Testis (tissue), 3 donors: ENCODE results near the gene SMAD9. TPM values are rescaled to one million over a fixed set of nuclear protein-coding genes. Genes with fewer than 3 reads are reported as not detected.

ENCODE experiments used
- DNase-seq: peaks from one replicate; pipeline ENCODE4 v3.0.0-alpha.2; 2019
- H3K27ac ChIP-seq, 2 donors: fragments of 200-600 bp; sonication (generic); one replicate each; pipeline ENCODE4 v1.5.1; 2019
- H3K27me3 ChIP-seq: fragments of 200-600 bp; sonication (generic); one replicate; pipeline ENCODE4 v1.5.1; 2019
- H3K36me3 ChIP-seq: fragments of 200-600 bp; sonication (generic); one replicate; pipeline ENCODE4 v1.5.1; 2017; ENCODE audit warnings: low read depth; ENCODE audit errors: missing control alignments
- H3K4me1 ChIP-seq: fragments of 200-600 bp; sonication (generic); one replicate; pipeline ENCODE4 v1.5.1; 2019
- H3K4me3 ChIP-seq, 2 donors: fragments of 200-600 bp; sonication (generic); one replicate each; pipeline ENCODE4 v1.5.1; 2017 to 2019
- H3K9me3 ChIP-seq: fragments of 200-600 bp; sonication (generic); one replicate; pipeline ENCODE4 v1.5.1; 2017
- POLR2A ChIP-seq: fragments of 450-650 bp; IDR thresholded peaks from one replicate; pipeline ENCODE4 v1.6.1; 2017; ENCODE audit warnings: antibody characterized with exemption, mild to moderate bottlenecking, moderate library complexity
- WGBS, 2 donors: methylation state at CpG; one replicate each; pipeline ENCODE4 v1.1.5; 2018; 5-methylcytosine and 5-hydroxymethylcytosine counted together
- intact Hi-C: fragments of 100-400 bp; cut with DNase I; formaldehyde crosslinking; loops from one replicate; pipeline ENCODE4 v1.15.1; 2023; ENCODE audit warnings: low total_unique reads
- polyA plus RNA-seq: library from polyadenylated mRNA; stranded (reverse); fragments of 350-450 nt; fragmentation: Illumina TruSeq; extraction: RNeasy Lipid Tissue Mini Kit (QIAGEN cat#74804); gene quantifications from one replicate; pipeline ENCODE4 v1.2.3, GENCODE V29; 2014; ENCODE audit warnings: low read depth, low replicate concordance; ENCODE audit not compliant: insufficient read depth
- total RNA-seq, 2 donors: library from RNA; depleted of rRNA; stranded (reverse); fragments of >200 nt; gene quantifications; one replicate each; pipeline ENCODE4 v1.2.3, GENCODE V29; 2016
- TF ChIP-seq, protein P1 (sequence below), 3 experiments: fragments of 450-650 bp in 2 of 3; fragments of 200-600 bp in 1 of 3; sonication (generic) in 1 of 3; IDR thresholded peaks; one replicate each; pipeline ENCODE4 v1.5.1; 2016 to 2019; ENCODE audit warnings: antibody characterized with exemption in 3 of 3, mild to moderate bottlenecking in 2 of 3, moderate library complexity in 1 of 3

The SMAD9 gene
- total and polyA plus RNA-seq, 3 donors from 2014 or later = 4.2 to 11.3 (median 10.9) TPM

GRCh38 chr13:36954542-36954941, 34.5 kb upstream of the SMAD9 start:
- TF ChIP-seq, protein P1, sequence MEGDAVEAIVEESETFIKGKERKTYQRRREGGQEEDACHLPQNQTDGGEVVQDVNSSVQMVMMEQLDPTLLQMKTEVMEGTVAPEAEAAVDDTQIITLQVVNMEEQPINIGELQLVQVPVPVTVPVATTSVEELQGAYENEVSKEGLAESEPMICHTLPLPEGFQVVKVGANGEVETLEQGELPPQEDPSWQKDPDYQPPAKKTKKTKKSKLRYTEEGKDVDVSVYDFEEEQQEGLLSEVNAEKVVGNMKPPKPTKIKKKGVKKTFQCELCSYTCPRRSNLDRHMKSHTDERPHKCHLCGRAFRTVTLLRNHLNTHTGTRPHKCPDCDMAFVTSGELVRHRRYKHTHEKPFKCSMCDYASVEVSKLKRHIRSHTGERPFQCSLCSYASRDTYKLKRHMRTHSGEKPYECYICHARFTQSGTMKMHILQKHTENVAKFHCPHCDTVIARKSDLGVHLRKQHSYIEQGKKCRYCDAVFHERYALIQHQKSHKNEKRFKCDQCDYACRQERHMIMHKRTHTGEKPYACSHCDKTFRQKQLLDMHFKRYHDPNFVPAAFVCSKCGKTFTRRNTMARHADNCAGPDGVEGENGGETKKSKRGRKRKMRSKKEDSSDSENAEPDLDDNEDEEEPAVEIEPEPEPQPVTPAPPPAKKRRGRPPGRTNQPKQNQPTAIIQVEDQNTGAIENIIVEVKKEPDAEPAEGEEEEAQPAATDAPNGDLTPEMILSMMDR (IDR thresholded peaks at IDR 0.05) = no peak
- TF ChIP-seq POLR2A = no peak
- Histone ChIP-seq H3K9me3 (no peaks in the 10 kb centered on the region), H3K4me3 (no peak overlapping the region), H3K27me3 (no peaks in the 10 kb centered on the region), H3K4me1 (no peaks in the 10 kb centered on the region), H3K36me3 (no peaks in the 10 kb centered on the region), H3K27ac (no peak overlapping the region)
- no peak for DNase-seq
- intact Hi-C loops = no loop called here

DNA sequence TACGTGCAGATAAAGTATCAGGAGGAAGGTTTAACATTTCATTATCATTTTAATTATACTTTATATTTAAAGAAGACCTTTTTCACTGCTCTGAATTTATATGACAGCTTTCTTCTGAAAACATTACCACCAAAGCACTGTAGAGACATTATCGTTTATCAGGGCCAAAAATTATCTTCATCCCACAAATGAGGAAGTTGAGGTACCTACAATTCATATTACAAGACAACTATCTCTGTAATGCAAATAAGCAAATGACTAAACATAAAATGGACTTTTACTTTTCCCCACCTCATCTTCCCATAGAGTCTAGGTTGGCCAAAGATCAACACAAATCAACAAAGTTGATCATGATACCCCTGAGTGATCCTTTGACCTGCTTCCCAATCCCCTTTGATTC, 30.9 kb upstream of the SMAD9 start:
- Histone ChIP-seq H3K36me3 (no peaks in the 10 kb centered on the region), H3K27ac (no peak overlapping the region), H3K4me1 (no peaks in the 10 kb centered on the region), H3K4me3 (no peak overlapping the region), H3K9me3 (no peaks in the 10 kb centered on the region), H3K27me3 (no peaks in the 10 kb centered on the region)
- WGBS, 2 donors = 79 to 94% methylated on average over 2 of the region's 2 CpGs
- intact Hi-C loops = no loop called here
- no peak for DNase-seq
- no peak for TF ChIP-seq POLR2A
- TF ChIP-seq, protein P1 (IDR thresholded peaks at IDR 0.05) = no peak

DNA sequence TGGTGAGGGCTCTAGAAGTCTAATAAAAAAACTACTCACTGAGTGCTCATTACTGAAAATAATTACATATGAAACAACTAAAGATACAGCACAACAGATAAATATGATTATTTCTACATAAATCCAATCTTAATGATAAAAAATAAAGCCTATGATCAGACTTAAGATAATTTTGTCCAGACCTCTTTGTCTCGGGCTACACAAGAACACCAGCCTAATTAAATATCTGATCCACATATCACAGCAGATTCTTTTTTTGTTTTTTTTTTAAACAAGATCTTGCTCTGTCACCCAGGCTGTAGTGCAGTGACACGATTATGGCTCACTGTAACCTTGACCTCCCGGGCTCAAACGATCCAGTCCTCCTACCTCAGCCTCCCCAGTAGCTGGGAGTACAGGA, 30.3 kb upstream of the SMAD9 start:
- WGBS, 2 donors = 76 to 86% methylated on average over 4 of the region's 4 CpGs
- H3K27ac ChIP-seq = no peak overlapping the region
- H3K9me3 ChIP-seq = no peaks in the 10 kb centered on the region
- DNase-seq = no peak
- TF ChIP-seq, protein P1 (IDR thresholded peaks at IDR 0.05) = no peak
- no peak for TF ChIP-seq POLR2A
- no peaks in the 10 kb centered on the region for H3K36me3 ChIP-seq
- no peaks in the 10 kb centered on the region for H3K27me3 ChIP-seq
- intact Hi-C loops = no loop called here
- H3K4me3 ChIP-seq = no peak overlapping the region
- no peaks in the 10 kb centered on the region for H3K4me1 ChIP-seq

DNA sequence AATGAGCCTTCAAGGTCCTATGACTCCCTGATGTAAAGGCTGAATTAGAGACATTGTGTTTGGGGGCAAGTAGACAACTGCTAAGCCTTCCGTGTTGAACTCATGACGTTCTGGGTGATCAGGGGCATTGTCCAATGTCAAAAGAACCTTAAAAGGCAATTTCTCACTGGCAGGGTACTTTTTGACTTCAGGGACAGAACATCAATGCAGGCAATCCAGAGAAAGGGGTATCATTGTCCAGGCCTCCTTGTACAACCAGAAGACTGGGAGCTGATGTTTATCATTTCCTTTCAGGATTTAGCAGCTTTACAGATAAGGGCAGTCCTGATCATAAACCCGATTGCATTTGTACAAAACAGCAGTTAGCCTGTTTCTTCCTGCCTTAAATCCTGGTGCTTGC, 25.0 kb upstream of the SMAD9 start:
- no peaks in the 10 kb centered on the region for H3K27me3 ChIP-seq
- no peaks in the 10 kb centered on the region for H3K9me3 ChIP-seq
- DNase-seq = no peak
- TF ChIP-seq, protein P1 (IDR thresholded peaks at IDR 0.05) = no peak
- no peak for TF ChIP-seq POLR2A
- no peak overlapping the region for H3K27ac ChIP-seq
- intact Hi-C loops = no loop called here
- no peaks in the 10 kb centered on the region for H3K36me3 ChIP-seq
- no peak overlapping the region for H3K4me3 ChIP-seq
- WGBS, 2 donors = 60 to 69% methylated on average over 3 of the region's 3 CpGs
- no peaks in the 10 kb centered on the region for H3K4me1 ChIP-seq

DNA sequence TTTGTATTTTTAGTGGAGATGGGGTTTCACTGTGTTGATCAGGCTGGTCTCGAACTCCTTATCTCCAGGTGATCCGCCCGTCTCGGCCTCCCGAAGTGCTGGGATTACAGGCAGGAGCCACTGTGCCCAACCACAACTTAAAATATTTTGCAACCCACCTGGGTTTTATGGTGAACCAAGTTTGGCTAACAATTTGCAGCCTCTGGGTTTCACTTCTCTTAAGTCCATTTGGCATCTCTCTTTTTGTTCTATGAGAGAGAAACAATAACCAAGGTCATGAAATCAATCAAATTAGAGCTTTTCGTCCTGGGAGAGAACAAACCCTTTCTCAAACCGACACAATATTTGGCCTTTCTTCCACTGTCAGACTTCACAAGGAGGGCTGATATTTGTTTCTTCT, 5.6 kb upstream of the SMAD9 start:
- no peaks in the 10 kb centered on the region for H3K36me3 ChIP-seq
- 63 to 74% methylated on average over 7 of the region's 7 CpGs for WGBS, 2 donors

More for the DNA sequence above, 5.6 kb upstream of the SMAD9 start:
- Histone ChIP-seq H3K27me3 (no peaks in the 10 kb centered on the region), H3K9me3 (no peaks in the 10 kb centered on the region), H3K4me1 (no peaks in the 10 kb centered on the region), H3K27ac (no peak overlapping the region), H3K4me3 (no peak overlapping the region)
- intact Hi-C loops = no loop called here
- no peak for DNase-seq
- TF ChIP-seq, protein P1 (IDR thresholded peaks at IDR 0.05) = no peak
- TF ChIP-seq POLR2A = no peak
